ENCODE results near the gene OR2F1. TPM values are rescaled to one million over a fixed set of nuclear protein-coding genes. Genes with fewer than 3 reads are reported as not detected.
"Not testable (repeated sequence)": the region's sequence is repeated elsewhere in the genome, so short reads cannot be mapped to it uniquely, and the experiment has no call there.

The OR2F1 gene
- total RNA-seq, 1 experiment from 2014 or later: not detected

- ATAC-seq: no peak
- Histone ChIP-seq H3K9me3 (ENCODE audit: control insufficient read depth in 1 of 2, insufficient read depth in 1 of 2, low read depth in 1 of 2, low read length in 2 of 2) (no peaks in the 10 kb centered on the region; a peak in 1 of 4 replicates), H4K20me1 (ENCODE audit: insufficient read depth) (no peaks in the 10 kb centered on the region), H3K4me1 (ENCODE audit: control insufficient read depth in 1 of 2, insufficient read depth in 2 of 2, low read length in 2 of 2) (no peaks in the 10 kb centered on the region), H3K9ac (ENCODE audit: low read length) (no peak overlapping the region), H3K27ac (ENCODE audit: low read depth, low read length) (no peak overlapping the region), H3K4me3 (replicated peaks in 1 of 2; ENCODE audit: low read depth in 1 of 2, low read length in 2 of 2) (no peak overlapping the region), H3K4me2 (ENCODE audit: low read length) (no peak overlapping the region), H3K9me2 (ENCODE audit: insufficient read depth) (no peaks in the 10 kb centered on the region), H3K27me3 (ENCODE audit: insufficient read depth, low read length) (no peaks in the 10 kb centered on the region), H2AFZ (ENCODE audit: low read depth, low read length, poor library complexity, severe bottlenecking) (no peak overlapping the region), H3K79me2 (ENCODE audit: insufficient read depth, low read length) (no peaks in the 10 kb centered on the region), H3K36me3 (ENCODE audit: control insufficient read depth in 1 of 2, insufficient read depth in 2 of 2, low read length in 2 of 2) (no peaks in the 10 kb centered on the region)
- no peak for TF ChIP-seq CTCF (IDR thresholded peaks at IDR 0.05 in 2 of 3, conservative IDR thresholded peaks at IDR 0.05 in 1 of 3; ENCODE audit: borderline replicate concordance in 1 of 3, insufficient read depth in 1 of 3, low read depth in 2 of 3, low read length in 2 of 3)
- TF ChIP-seq MAX (IDR thresholded peaks at IDR 0.05): no peak
- TF ChIP-seq CBX3 (IDR thresholded peaks at IDR 0.05; ENCODE audit: low read depth): no peak
- TF ChIP-seq YY1 (IDR thresholded peaks at IDR 0.05; ENCODE audit: extremely low read depth, insufficient replicate concordance, low read depth, low read length): no peak
- no peak for TF ChIP-seq EZH2 (IDR thresholded peaks at IDR 0.05)
- TF ChIP-seq JUND (IDR thresholded peaks at IDR 0.05): no peak
- no peak for TF ChIP-seq ZFX (IDR thresholded peaks at IDR 0.05)
- TF ChIP-seq POLR2AphosphoS5 (IDR thresholded peaks at IDR 0.05; ENCODE audit: low read depth, low read length): no peak
- no peak for TF ChIP-seq SP1 (IDR thresholded peaks at IDR 0.05; ENCODE audit: low read depth)
- TF ChIP-seq REST (IDR thresholded peaks at IDR 0.05; ENCODE audit: low read depth): no peak
- no peak for TF ChIP-seq RAD21 (IDR thresholded peaks at IDR 0.05; ENCODE audit: low read depth)
- TF ChIP-seq ATF3 (IDR thresholded peaks at IDR 0.05): no peak
- TF ChIP-seq FOSL1 (IDR thresholded peaks at IDR 0.05; ENCODE audit: low read depth): no peak
- TF ChIP-seq TCF7L2 (IDR thresholded peaks at IDR 0.05; ENCODE audit: borderline replicate concordance, extremely low read depth, insufficient read depth, insufficient read length): no peak
- TF ChIP-seq ELF1 (IDR thresholded peaks at IDR 0.05; ENCODE audit: borderline replicate concordance, low read depth): no peak
- TF ChIP-seq SRF (IDR thresholded peaks at IDR 0.05; ENCODE audit: low read depth): no peak
- TF ChIP-seq SIN3A (IDR thresholded peaks at IDR 0.05; ENCODE audit: low read depth): no peak
- no peak for TF ChIP-seq ZNF274 (IDR thresholded peaks at IDR 0.05; ENCODE audit: low read depth, low read length)
- ChIA-PET CTCF (no interaction called here), RAD21 (ENCODE audit: low non-redundant PET in 1 of 2, low total read pairs in 2 of 2, uncharacterized antibody in 2 of 2, unreplicated experiment in 2 of 2) (no interaction called here), POLR2A (no interaction called here)
- BruUV-seq (replicated peaks): no TSS peak
- DNase-seq (ENCODE audit: low read depth, low spot score): no peak
- intact Hi-C loops (cut with micrococcal nuclease): no loop called here
These were observed 54.7 kb downstream of the OR2F1 start for GRCh38 chr7:144009361-144009760.

GRCh38 chr7:144010061-144010460 lies 55.4 kb downstream of the OR2F1 start:
- H3K36me3 ChIP-seq (ENCODE audit: control insufficient read depth in 1 of 2, insufficient read depth in 2 of 2, low read length in 2 of 2); H3K27me3 ChIP-seq (ENCODE audit: insufficient read depth, low read length); CTCF ChIA-PET; H4K20me1 ChIP-seq (ENCODE audit: insufficient read depth); ATAC-seq; H2AFZ ChIP-seq (ENCODE audit: low read depth, low read length, poor library complexity, severe bottlenecking); H3K9me3 ChIP-seq (ENCODE audit: control insufficient read depth in 1 of 2, insufficient read depth in 1 of 2, low read depth in 1 of 2, low read length in 2 of 2); H3K79me2 ChIP-seq (ENCODE audit: insufficient read depth, low read length); DNase-seq (ENCODE audit: low read depth, low spot score); BruUV-seq (replicated peaks); H3K9ac ChIP-seq (ENCODE audit: low read length); H3K9me2 ChIP-seq (ENCODE audit: insufficient read depth); POLR2A ChIA-PET; H3K4me1 ChIP-seq (ENCODE audit: control insufficient read depth in 1 of 2, insufficient read depth in 2 of 2, low read length in 2 of 2); RAD21 ChIA-PET (ENCODE audit: low non-redundant PET in 1 of 2, low total read pairs in 2 of 2, uncharacterized antibody in 2 of 2, unreplicated experiment in 2 of 2); H3K4me3 ChIP-seq (replicated peaks in 1 of 2; ENCODE audit: low read depth in 1 of 2, low read length in 2 of 2); H3K4me2 ChIP-seq (ENCODE audit: low read length); H3K27ac ChIP-seq (ENCODE audit: low read depth, low read length): not testable (repeated sequence)
- intact Hi-C loops (cut with micrococcal nuclease): loop anchor here (5.0 kb wide), 1 partner anchor 33 kb away; no protein-coding TSS in a partner anchor
